Epithelial cell of esophagus (primary cell): Measurements from ENCODE around the gene MSRB3.

Experiments
- DNase-seq: peaks from one replicate; pipeline ENCODE4 v3.0.0; 2010; ENCODE audit warnings: low read depth
- H3K4me3 ChIP-seq: 2 replicates; pipeline ENCODE4 v1.5.1; 2011; ENCODE audit warnings: mild to moderate bottlenecking, low read length, control low read depth
- TF ChIP-seq, protein P1 (sequence below): IDR thresholded peaks from 2 replicates; pipeline ENCODE4 v1.5.1; 2011; ENCODE audit warnings: low read depth, mild to moderate bottlenecking, low read length, control low read depth, inconsistent platforms; ENCODE audit not compliant: insufficient read depth; ENCODE audit errors: missing control alignments

Gene MSRB3

DNA sequence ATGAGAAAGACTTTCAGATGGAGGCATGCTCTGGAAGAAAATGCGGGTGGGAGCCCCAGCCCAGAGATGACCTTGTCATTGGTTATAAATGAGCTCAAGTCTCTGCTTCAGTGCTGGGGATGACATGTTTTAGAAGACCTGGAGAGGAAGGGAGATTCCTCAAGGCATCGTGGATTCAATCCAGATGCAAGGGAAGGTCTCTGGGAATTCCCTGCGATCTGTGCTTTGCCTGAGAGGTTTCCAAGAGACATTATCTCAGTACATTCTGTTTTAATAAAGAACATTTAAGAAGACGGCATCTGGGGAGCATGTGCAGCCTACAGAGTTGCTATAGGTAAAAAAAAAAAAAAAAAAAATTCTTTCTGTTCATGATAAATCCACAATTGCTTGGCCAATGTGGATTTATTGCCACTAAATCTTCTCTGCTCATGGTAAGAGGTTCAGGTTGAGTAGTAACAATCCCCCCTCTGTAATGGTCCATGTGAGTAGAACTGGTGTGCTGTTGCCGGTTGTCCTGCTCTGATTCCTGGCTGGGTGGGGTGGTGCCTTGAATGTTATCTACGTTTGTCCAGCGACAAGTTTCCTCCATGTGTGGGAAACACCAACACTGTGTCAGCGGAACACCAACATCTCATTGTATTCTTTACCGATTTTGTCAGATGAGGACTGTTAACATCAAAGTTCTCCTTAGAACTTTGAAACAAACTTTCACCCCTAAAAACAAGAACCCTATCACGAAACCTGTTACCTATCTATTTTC lies 230.0 kb downstream of the MSRB3 start:
- TF ChIP-seq, protein P1, sequence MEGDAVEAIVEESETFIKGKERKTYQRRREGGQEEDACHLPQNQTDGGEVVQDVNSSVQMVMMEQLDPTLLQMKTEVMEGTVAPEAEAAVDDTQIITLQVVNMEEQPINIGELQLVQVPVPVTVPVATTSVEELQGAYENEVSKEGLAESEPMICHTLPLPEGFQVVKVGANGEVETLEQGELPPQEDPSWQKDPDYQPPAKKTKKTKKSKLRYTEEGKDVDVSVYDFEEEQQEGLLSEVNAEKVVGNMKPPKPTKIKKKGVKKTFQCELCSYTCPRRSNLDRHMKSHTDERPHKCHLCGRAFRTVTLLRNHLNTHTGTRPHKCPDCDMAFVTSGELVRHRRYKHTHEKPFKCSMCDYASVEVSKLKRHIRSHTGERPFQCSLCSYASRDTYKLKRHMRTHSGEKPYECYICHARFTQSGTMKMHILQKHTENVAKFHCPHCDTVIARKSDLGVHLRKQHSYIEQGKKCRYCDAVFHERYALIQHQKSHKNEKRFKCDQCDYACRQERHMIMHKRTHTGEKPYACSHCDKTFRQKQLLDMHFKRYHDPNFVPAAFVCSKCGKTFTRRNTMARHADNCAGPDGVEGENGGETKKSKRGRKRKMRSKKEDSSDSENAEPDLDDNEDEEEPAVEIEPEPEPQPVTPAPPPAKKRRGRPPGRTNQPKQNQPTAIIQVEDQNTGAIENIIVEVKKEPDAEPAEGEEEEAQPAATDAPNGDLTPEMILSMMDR, result no peak
- DNase-seq, result no peak
- H3K4me3 ChIP-seq, result no peak overlapping the region

DNA sequence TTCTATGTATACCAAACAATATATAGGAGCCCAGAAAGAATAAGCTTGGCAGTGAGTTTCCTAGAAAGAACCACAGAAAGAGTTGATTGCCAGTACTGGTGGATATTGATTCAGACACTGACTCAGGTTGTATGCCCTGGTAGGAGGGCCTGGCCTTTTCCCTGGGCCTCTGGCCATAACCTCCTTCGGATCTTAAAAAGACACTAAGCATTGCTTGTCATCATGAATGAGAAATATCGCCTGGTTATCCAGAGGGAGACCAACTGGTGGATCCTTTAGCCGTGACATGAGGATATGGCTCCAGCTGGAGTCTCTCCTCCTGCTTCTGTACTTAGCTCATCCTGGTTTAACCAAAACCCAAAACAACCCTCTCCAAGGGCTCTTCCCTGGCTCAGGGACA lies 231.5 kb downstream of the MSRB3 start:
- TF ChIP-seq, protein P1, result no peak
- no peak for DNase-seq
- no peak overlapping the region for H3K4me3 ChIP-seq

DNA sequence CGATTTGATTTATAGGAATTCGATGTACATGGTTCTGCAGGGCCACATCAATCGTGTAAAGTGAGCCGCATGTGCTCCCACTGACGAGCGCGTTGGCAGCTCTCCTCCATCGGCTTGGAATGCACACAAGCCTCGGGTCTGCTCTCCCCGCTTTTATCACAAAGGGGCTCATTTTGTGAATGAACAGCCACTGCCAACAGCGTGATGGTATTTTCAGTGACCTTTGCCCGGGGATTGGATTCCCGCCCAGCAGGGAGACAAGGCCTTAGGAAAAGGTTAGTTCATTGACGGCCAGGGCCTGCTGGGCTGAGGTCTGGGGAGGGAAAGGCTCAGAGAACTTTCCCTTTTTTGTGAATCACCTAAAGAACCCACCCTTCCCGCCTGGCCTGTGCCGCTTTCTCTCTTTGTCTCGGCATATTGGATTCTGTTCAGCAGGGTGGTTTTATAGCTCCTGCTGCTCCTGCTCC lies 232.1 kb downstream of the MSRB3 start:
- no peak for DNase-seq
- no peak overlapping the region for H3K4me3 ChIP-seq
- TF ChIP-seq, protein P1, result no peak

DNA sequence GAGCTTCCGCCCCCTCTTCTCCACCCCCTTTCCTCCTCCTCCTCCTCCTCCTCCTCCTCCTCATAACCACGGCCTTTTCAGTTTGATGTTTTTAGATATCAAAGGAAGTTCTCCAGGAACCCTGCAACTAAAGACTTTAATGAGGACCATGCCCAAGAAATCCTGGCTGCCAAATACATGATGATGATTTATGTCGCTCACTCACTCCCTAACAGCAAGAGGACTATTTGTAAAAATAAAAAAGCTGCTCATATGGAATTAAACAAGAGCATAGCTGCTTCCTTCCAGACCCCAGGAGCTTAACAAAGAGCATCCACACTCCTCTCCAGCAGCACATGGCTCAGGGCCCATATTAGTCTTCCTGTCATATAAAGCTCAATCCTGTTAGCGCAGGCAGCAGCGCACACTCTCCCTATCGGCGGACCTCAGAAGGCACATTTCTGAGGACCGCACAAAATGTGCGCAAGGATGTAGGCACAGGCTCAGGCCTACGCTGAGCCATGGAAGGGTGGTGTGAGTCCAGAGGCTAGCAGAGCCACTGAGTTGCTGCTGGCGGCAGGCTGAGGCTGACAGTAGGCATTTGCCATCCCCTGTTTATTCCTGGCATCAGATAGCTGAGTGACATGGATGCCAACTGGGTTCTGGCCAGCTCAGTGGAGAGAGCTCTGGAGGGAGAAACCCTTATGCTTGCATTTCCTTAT lies 232.8 kb downstream of the MSRB3 start:
- DNase-seq, result no peak
- no peak overlapping the region for H3K4me3 ChIP-seq
- TF ChIP-seq, protein P1, result no peak

DNA sequence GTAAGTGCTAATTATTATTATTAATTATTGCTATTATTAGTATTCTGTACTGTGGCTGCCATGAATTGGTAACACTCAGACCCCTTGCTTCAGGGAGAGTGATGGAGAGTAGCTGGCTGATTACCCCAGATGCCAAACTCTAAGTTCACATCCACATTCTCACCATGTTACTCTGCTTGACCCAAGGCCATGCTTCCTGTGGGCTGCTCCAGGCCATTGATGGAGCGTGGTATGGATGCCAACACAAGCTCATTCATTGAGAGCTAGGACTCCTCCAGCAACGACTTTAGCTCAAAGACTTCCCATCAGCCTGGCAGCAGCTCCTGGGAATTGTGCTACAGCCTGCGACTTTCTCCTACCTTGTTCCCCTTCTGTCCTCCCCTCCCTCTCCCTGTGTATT lies 233.4 kb downstream of the MSRB3 start:
- no peak overlapping the region for H3K4me3 ChIP-seq
- no peak for DNase-seq
- TF ChIP-seq, protein P1, result no peak
